ENCODE data around the gene SPSB4. TPM values are rescaled to one million over a fixed set of nuclear protein-coding genes. Genes with fewer than 3 reads are reported as not detected.

SPSB4 gene
- total and polyA plus RNA-seq, 2 experiments from 2014 or later = 57.0 to 82.2 TPM

- Histone ChIP-seq H3K9me3 (ENCODE audit: low read depth) (no peaks in the 10 kb centered on the region), H3K4me3 (no peak overlapping the region), H3K4me1 (ENCODE audit: low read depth) (peaks cover 46% of the 10 kb centered on the region), H3K36me3 (no peaks in the 10 kb centered on the region), H3K27ac (peak overlapping the region; percentile 88), H3K27me3 (no peaks in the 10 kb centered on the region)
- no peak for DNase-seq (ENCODE audit: low read depth in 1 of 2, low spot score in 1 of 2)
- TF ChIP-seq CTCF (IDR thresholded peaks at IDR 0.05; ENCODE audit: low read depth, low read length) = no peak
Observed at GRCh38 chr3:141055536-141056445, 4.6 kb downstream of the SPSB4 start.

DNA sequence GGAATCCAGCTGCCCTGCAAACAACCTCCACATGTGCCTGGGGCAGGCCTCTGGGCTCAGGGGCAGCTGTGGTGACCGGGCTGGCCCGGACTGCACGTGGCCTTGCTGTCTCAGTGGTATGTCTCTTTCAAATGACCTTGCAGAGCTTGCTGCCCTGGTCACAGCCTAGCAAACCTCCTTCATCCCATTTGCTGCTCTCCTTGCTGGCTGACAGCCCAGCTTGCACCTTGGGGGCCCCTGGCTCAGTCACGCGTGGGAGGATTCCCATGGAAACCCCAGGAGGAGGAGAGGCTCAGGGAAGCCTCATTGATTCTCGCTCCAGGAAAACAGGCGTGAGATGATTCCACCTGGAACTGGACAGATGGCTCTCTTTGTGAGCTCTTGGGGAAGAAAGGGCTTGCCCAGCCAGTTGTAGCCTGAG, 5.6 kb downstream of the SPSB4 start:
- TF ChIP-seq CTCF (IDR thresholded peaks at IDR 0.05; ENCODE audit: low read depth, low read length) = no peak
- H3K4me1 ChIP-seq (ENCODE audit: low read depth) = peaks cover 49% of the 10 kb centered on the region
- no peaks in the 10 kb centered on the region for H3K9me3 ChIP-seq (ENCODE audit: low read depth)
- H3K4me3 ChIP-seq = no peak overlapping the region
- no peaks in the 10 kb centered on the region for H3K36me3 ChIP-seq
- peak in 1 of 2 donors; percentile 75 for DNase-seq (ENCODE audit: low read depth in 1 of 2, low spot score in 1 of 2)
- no peaks in the 10 kb centered on the region for H3K27me3 ChIP-seq
- peak overlapping the region; percentile 88 for H3K27ac ChIP-seq

DNA sequence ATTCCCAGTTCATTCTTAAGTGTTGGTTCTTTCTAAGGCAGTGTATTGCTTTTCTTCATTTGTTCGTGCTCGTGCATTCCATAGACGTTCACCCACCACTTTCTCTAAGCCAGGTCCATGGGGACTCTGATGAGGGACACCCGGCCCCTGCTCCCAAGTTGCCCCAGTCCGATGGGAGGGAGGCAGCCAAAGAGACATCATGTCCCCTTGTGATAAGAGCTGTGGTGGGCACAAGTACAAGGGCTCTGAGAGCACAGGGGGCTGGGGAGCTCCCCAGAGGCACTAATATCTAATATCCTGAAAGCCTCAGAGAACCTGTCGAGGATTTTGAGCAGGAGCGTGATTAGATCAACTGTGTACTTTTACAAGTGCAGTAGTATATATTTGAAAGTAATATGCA, 6.3 kb downstream of the SPSB4 start:
- no peak for DNase-seq (ENCODE audit: low read depth in 1 of 2, low spot score in 1 of 2)
- no peaks in the 10 kb centered on the region for H3K27me3 ChIP-seq

DNA sequence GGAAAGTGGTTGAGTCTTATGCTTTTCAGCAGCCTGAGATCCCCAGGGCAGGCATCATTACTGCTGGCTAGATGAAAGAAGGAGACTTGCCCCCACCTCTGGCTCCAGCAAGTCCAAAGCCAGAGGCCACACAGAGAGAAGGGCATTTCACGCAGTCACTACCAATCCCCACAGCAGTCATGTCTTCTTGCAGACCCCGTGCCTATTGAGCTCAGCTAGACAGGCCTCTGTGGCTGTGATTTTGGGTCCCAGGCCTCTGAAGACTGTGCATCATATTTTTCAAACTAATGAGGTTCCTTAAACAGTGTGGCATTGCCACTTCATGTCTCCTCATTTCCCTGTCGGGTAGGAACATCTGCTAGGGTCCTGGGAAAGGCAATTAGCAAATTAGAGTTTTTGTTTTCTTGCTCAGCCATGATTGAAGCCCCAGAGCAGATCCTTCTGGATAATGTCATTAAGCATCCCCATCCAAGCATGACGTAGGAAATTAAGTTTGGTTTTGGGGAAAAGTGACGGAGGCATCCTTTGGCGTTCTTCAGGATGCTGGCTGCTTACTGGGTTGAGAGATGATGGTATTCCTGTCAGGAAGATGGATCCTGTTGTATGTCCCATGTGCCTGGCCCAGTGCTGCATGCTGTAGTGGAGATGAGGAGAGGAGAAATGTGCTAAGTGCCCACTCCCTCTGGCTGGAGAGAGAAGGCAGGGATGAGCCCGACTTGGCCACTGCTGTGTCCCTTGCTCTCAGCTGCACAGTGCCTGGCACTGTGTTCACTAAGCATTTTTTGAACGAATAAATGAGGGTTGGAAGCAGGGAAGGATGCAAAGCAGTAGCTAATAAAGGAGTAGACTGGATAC, 7.0 kb downstream of the SPSB4 start:
- Histone ChIP-seq H3K27me3 (no peaks in the 10 kb centered on the region), H3K4me3 (no peak overlapping the region), H3K36me3 (no peaks in the 10 kb centered on the region), H3K4me1 (ENCODE audit: low read depth) (peaks cover 50% of the 10 kb centered on the region), H3K27ac (peak overlapping the region; percentile 88), H3K9me3 (ENCODE audit: low read depth) (no peaks in the 10 kb centered on the region)
- no peak for DNase-seq (ENCODE audit: low read depth in 1 of 2, low spot score in 1 of 2)
- no peak for TF ChIP-seq CTCF (IDR thresholded peaks at IDR 0.05; ENCODE audit: low read depth, low read length)

More for the DNA sequence above, 6.3 kb downstream of the SPSB4 start:
- TF ChIP-seq CTCF (IDR thresholded peaks at IDR 0.05; ENCODE audit: low read depth, low read length) = no peak
- H3K9me3 ChIP-seq (ENCODE audit: low read depth) = no peaks in the 10 kb centered on the region
- H3K36me3 ChIP-seq = no peaks in the 10 kb centered on the region
- peak overlapping the region; percentile 88 for H3K27ac ChIP-seq
- H3K4me3 ChIP-seq = no peak overlapping the region
- peaks cover 49% of the 10 kb centered on the region for H3K4me1 ChIP-seq (ENCODE audit: low read depth)

DNA sequence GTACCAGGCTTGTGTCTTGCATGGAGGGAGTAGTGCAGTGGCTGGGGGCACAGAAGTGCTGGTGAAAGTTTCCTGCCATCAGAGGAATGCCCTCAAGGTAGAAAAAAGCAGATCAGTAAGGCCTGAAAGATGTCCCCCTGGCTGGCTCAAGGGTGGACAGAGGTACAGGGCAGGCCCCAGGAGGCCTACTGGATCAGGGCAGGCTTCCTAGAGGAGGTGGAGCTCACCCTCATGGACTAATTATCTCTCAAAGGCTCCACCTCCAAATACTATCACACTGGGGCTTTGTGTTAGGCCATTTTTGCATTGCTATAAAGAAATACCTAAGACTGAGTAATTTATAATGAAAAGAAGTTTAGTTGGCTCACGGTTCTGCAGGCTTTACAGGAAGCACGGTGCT, 7.8 kb downstream of the SPSB4 start:
- no peaks in the 10 kb centered on the region for H3K27me3 ChIP-seq
- H3K27ac ChIP-seq = peak overlapping the region; percentile 88
- no peaks in the 10 kb centered on the region for H3K9me3 ChIP-seq (ENCODE audit: low read depth)
- H3K36me3 ChIP-seq = no peaks in the 10 kb centered on the region
- no peak for DNase-seq (ENCODE audit: low read depth in 1 of 2, low spot score in 1 of 2)
- no peak overlapping the region for H3K4me3 ChIP-seq
- H3K4me1 ChIP-seq (ENCODE audit: low read depth) = peaks cover 49% of the 10 kb centered on the region
- no peak for TF ChIP-seq CTCF (IDR thresholded peaks at IDR 0.05; ENCODE audit: low read depth, low read length)

Measured in cardiac muscle cell (in vitro differentiated cells and primary cell).